ENCODE results near the gene TPD52L2.
"Not testable (repeated sequence)": the region's sequence is repeated elsewhere in the genome, so short reads cannot be mapped to it uniquely, and the experiment has no call there.

Gene TPD52L2

GRCh38 chr20:63855363-63856097 is 9.5 kb upstream of the TPD52L2 start:
- no peak for DNase-seq (ENCODE audit: low read depth)

- DNase-seq (ENCODE audit: low read depth), result no peak
These were observed 9.0 kb upstream of the TPD52L2 start for GRCh38 chr20:63856098-63856511.

- DNase-seq (ENCODE audit: low read depth), result peak; percentile 25
These were observed 7.2 kb upstream of the TPD52L2 start for GRCh38 chr20:63857764-63858392.

GRCh38 chr20:63858393-63859165 is 6.5 kb upstream of the TPD52L2 start:
- peak; percentile 56 for DNase-seq (ENCODE audit: low read depth)

- DNase-seq (ENCODE audit: low read depth), result no peak
These were observed 5.8 kb upstream of the TPD52L2 start for GRCh38 chr20:63859166-63859699.

GRCh38 chr20:63860325-63861051 is 4.6 kb upstream of the TPD52L2 start:
- DNase-seq (ENCODE audit: low read depth), result no peak

- DNase-seq (ENCODE audit: low read depth), result no peak
These were observed 3.6 kb upstream of the TPD52L2 start, which contains the start of gene ABHD16B for GRCh38 chr20:63861365-63861934. Gene ABHD16B (plus strand): TSS chr20:63861498. CDS start chr20:63861541, 43 bp downstream.

DNA sequence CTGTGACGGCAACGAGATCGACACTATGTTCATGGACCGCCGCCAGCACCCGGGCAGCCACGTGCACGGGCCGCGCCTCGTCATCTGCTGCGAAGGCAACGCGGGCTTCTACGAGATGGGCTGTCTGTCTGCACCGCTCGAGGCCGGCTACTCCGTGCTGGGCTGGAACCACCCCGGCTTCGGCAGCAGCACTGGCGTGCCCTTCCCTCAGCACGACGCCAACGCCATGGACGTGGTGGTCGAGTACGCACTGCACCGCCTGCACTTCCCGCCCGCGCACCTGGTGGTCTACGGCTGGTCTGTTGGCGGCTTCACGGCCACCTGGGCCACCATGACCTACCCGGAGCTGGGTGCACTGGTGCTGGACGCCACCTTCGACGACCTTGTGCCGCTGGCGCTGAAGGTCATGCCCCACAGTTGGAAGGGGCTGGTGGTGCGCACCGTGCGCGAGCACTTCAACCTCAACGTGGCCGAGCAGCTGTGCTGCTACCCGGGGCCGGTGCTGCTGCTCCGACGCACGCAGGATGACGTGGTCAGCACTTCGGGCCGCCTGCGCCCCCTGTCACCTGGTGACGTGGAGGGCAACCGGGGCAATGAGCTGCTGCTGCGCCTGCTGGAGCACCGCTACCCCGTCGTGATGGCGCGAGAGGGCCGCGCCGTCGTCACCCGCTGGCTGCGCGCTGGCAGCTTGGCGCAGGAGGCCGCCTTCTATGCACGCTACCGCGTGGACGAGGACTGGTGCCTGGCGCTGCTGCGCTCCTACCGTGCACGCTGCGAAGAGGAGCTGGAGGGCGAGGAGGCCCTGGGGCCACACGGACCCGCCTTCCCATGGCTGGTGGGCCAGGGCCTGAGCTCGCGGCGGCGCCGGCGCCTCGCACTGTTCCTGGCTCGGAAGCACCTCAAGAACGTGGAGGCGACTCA is 2.8 kb upstream of the TPD52L2 start:
- DNase-seq (ENCODE audit: low read depth), result no peak

GRCh38 chr20:63863021-63863797 is 1.9 kb upstream of the TPD52L2 start:
- no peak for DNase-seq (ENCODE audit: low read depth)

DNA sequence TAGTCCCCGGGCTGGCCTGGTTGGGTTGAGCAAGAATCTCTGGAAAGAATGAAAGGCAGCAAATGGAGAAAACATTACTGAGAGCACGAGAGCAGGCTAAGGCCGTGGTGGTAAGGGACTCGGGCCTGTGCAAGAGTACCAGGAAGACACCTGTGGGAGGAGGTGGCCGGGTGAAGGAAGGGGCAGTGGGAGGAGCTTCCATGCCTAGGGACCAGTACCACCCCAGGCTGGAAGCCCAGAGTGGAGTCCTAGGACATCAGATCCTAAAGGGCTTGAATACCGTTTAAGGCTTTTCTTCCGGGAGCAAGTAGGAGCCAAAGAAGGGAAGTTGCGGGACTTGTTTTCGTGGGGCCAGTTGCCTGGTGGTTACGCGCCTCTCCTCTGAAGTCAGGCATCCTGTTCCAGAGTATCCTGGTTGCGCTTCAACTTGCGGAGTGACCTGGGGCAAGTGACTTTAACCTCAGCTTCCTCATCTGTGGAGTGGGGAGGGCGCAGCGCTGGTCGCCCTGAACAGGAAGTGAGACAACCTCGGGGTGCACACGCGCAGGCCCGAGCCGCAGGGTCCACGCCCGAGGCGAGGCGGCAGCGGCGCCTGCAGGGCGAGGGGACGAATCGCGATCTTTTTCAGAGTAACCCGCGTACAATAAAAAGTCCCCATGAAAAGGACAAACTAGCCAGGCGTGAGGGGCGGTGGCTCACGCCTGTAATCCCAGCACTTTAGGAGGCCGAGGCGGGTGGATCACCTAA is 1.1 kb upstream of the TPD52L2 start:
- DNase-seq (ENCODE audit: low read depth), result peak; percentile 92

- no peak for DNase-seq (ENCODE audit: low read depth)
These were observed 509 bp upstream of the TPD52L2 start for GRCh38 chr20:63864545-63864977.

GRCh38 chr20:63867042-63867441 is 2.0 kb downstream of the TPD52L2 start:
- not testable (repeated sequence) for DNase-seq (ENCODE audit: low read depth)

GRCh38 chr20:63868264-63868663 is 3.2 kb downstream of the TPD52L2 start:
- DNase-seq (ENCODE audit: low read depth), result no peak

GRCh38 chr20:63873477-63873971 is 8.5 kb downstream of the TPD52L2 start:
- peak; percentile 97 for DNase-seq (ENCODE audit: low read depth)

DNA sequence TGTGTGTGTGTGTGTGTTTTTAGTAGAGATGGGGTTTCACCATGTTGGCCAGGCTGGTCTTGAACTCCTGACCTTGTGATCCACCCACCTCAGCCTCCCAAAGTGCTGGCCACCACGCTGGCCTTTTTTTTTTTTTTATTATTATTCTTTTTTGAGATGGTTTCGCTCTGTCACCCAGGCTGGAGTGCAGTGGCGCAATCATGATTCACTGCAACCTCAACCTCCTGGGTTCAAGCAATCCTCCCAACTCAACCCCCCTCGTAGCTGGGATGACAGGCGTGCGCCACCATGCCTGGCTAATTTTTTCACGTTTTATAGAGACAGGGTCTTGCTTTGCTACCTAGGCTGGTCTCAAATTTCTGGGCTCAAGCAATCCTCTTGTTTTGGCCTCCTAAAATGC is 9.2 kb downstream of the TPD52L2 start:
- not testable (repeated sequence) for DNase-seq (ENCODE audit: low read depth)

GRCh38 chr20:63876489-63877036 is 11.5 kb downstream of the TPD52L2 start:
- no peak for DNase-seq (ENCODE audit: low read depth)

- no peak for DNase-seq (ENCODE audit: low read depth)
These were observed 12.8 kb downstream of the TPD52L2 start for GRCh38 chr20:63877755-63878470.

Measured in ELR (cell line).